Neural cell (in vitro differentiated cells): ENCODE data around the gene PAFAH1B1.

Experiments used
- MXI1 ChIP-seq: fragments of 450-650 bp; conservative IDR thresholded peaks from 2 replicates; pipeline ENCODE4 v1.6.1; 2014; ENCODE audit warnings: antibody characterized with exemption, mild to moderate bottlenecking; ENCODE audit not compliant: poor library complexity, severe bottlenecking
- TF ChIP-seq, protein P1 (sequence below): IDR thresholded peaks from 2 replicates; pipeline ENCODE4 v1.6.1; 2012; ENCODE audit warnings: borderline replicate concordance

DNA sequence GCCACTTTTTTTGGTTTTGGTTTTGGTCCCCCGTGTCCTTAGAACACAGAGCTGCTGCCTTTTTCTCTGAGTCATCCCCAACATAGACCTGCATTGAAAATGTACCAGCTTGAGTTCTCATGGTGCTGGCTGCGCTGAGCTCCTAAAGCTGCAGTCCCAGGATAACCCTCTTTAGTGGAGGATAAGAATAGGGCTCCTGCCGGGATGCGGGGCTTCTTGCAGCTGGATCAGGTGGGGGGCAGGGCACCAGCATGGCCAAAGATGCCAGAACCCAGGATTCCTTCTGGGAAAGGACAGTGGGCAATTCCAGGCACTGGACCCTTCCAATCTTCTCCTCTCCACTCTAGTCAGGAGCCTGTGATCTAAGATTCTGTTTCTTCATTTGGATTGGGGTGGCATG is 126.4 kb downstream of the PAFAH1B1 start:
- TF ChIP-seq, protein P1, sequence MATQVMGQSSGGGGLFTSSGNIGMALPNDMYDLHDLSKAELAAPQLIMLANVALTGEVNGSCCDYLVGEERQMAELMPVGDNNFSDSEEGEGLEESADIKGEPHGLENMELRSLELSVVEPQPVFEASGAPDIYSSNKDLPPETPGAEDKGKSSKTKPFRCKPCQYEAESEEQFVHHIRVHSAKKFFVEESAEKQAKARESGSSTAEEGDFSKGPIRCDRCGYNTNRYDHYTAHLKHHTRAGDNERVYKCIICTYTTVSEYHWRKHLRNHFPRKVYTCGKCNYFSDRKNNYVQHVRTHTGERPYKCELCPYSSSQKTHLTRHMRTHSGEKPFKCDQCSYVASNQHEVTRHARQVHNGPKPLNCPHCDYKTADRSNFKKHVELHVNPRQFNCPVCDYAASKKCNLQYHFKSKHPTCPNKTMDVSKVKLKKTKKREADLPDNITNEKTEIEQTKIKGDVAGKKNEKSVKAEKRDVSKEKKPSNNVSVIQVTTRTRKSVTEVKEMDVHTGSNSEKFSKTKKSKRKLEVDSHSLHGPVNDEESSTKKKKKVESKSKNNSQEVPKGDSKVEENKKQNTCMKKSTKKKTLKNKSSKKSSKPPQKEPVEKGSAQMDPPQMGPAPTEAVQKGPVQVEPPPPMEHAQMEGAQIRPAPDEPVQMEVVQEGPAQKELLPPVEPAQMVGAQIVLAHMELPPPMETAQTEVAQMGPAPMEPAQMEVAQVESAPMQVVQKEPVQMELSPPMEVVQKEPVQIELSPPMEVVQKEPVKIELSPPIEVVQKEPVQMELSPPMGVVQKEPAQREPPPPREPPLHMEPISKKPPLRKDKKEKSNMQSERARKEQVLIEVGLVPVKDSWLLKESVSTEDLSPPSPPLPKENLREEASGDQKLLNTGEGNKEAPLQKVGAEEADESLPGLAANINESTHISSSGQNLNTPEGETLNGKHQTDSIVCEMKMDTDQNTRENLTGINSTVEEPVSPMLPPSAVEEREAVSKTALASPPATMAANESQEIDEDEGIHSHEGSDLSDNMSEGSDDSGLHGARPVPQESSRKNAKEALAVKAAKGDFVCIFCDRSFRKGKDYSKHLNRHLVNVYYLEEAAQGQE = no peak
- no peak for TF ChIP-seq MXI1
